GM21737 (cell line): Measurements from ENCODE around the gene SLC39A3.

Source experiments
- ATAC-seq: cut with Tn5 transposase; IDR thresholded peaks from one replicate; pipeline ENCODE4 v1.9.1; 2021; ENCODE audit warnings: mild to moderate bottlenecking, moderate library complexity; ENCODE audit not compliant: unreplicated experiment

Gene SLC39A3

GRCh38 chr19:2706251-2706650, 33.6 kb downstream of the SLC39A3 start:
- no peak for ATAC-seq

GRCh38 chr19:2703691-2704216, 36.1 kb downstream of the SLC39A3 start:
- ATAC-seq, result no peak

GRCh38 chr19:2703077-2703437, 36.8 kb downstream of the SLC39A3 start:
- ATAC-seq, result no peak

GRCh38 chr19:2702170-2703076, 37.4 kb downstream of the SLC39A3 start, which contains the start of gene GNG7:
Gene GNG7, minus strand, starts transcription at chr19:2702694. Its CDS starts 182,006 bp downstream, at chr19:2520688.
- peak; percentile 79 for ATAC-seq

- no peak for ATAC-seq
Observed at GRCh38 chr19:2701361-2702169, 38.3 kb downstream of the SLC39A3 start.

GRCh38 chr19:2700660-2701360, 39.0 kb downstream of the SLC39A3 start:
- ATAC-seq, result no peak

- no peak for ATAC-seq
Observed at GRCh38 chr19:2699413-2700140, 40.2 kb downstream of the SLC39A3 start.

GRCh38 chr19:2694196-2694595, 45.6 kb downstream of the SLC39A3 start:
- ATAC-seq, result no peak

- no peak for ATAC-seq
Observed at GRCh38 chr19:2693492-2694160, 46.2 kb downstream of the SLC39A3 start.

- ATAC-seq, result no peak
Observed at GRCh38 chr19:2691951-2692350, 47.9 kb downstream of the SLC39A3 start.

GRCh38 chr19:2690856-2691255, 49.0 kb downstream of the SLC39A3 start:
- no peak for ATAC-seq

GRCh38 chr19:2686360-2686759, 53.5 kb downstream of the SLC39A3 start:
- ATAC-seq, result no peak

- ATAC-seq, result no peak
Observed at GRCh38 chr19:2685204-2685704, 54.6 kb downstream of the SLC39A3 start.

GRCh38 chr19:2683430-2684003, 56.3 kb downstream of the SLC39A3 start:
- ATAC-seq, result no peak
